SKM-1 treated with dmso at 0.1 percent for 144 hours (cell line): ENCODE data around the gene STRADA.

Experiments
- DNase-seq: peaks from one replicate; lab custom pipeline; 2025; ENCODE audit not compliant: unreplicated experiment; lab: John Stamatoyannopoulos, UW

STRADA gene

GRCh38 chr17:63686138-63686685, 55.4 kb downstream of the STRADA start:
- DNase-seq = no peak

- no peak for DNase-seq
These were observed 56.0 kb downstream of the STRADA start for GRCh38 chr17:63685578-63685977.

GRCh38 chr17:63685041-63685440, 56.6 kb downstream of the STRADA start:
- no peak for DNase-seq

GRCh38 chr17:63682981-63683380, 58.6 kb downstream of the STRADA start:
- DNase-seq = no peak

- DNase-seq = peak; percentile 70
These were observed 59.2 kb downstream of the STRADA start for GRCh38 chr17:63682441-63682840.

- DNase-seq = no peak
These were observed 60.1 kb downstream of the STRADA start for GRCh38 chr17:63681530-63681929.

GRCh38 chr17:63680700-63681099, 60.9 kb downstream of the STRADA start:
- no peak for DNase-seq

- no peak for DNase-seq
These were observed 62.4 kb downstream of the STRADA start for GRCh38 chr17:63679214-63679613.

- DNase-seq = no peak
These were observed 65.0 kb downstream of the STRADA start for GRCh38 chr17:63676584-63676983.

- DNase-seq = peak; percentile 1
These were observed 65.7 kb downstream of the STRADA start for GRCh38 chr17:63675607-63676546.

- no peak for DNase-seq
These were observed 66.4 kb downstream of the STRADA start for GRCh38 chr17:63675231-63675606.

- DNase-seq = no peak
These were observed 68.7 kb downstream of the STRADA start for GRCh38 chr17:63672856-63673255.

- DNase-seq = peak; percentile 98
These were observed 75.9 kb downstream of the STRADA start for GRCh38 chr17:63665527-63666214.

- no peak for DNase-seq
These were observed 81.7 kb downstream of the STRADA start for GRCh38 chr17:63659850-63660249.

- no peak for DNase-seq
These were observed 83.2 kb downstream of the STRADA start for GRCh38 chr17:63658366-63658765.

GRCh38 chr17:63657786-63658185, 83.8 kb downstream of the STRADA start:
- no peak for DNase-seq

GRCh38 chr17:63653050-63653449, 88.5 kb downstream of the STRADA start:
- DNase-seq = no peak
